SU-DHL-6 (cell line): ENCODE results near the gene MMP15.

Experiments
- H2AFZ ChIP-seq: fragments of 200-600 bp; sonication (generic); 2 replicates; pipeline ENCODE4 v1.6.1; 2014; ENCODE audit warnings: low read depth, mild to moderate bottlenecking, moderate library complexity, mixed read lengths, antibody characterized with exemption, low read length; ENCODE audit not compliant: severe bottlenecking
- H3F3A ChIP-seq: fragments of 200-600 bp; shearing (Covaris generic); 2 replicates; pipeline ENCODE4 v1.6.0; 2016; ENCODE audit warnings: antibody characterized with exemption, mild to moderate bottlenecking; ENCODE audit not compliant: insufficient read depth
- H3K27ac ChIP-seq: fragments of 200-600 bp; sonication (generic); 2 replicates; pipeline ENCODE4 v1.5.1; 2016; ENCODE audit warnings: low read depth, mild to moderate bottlenecking, low read length, moderate library complexity, mixed read lengths
- H3K27me3 ChIP-seq: fragments of 200-600 bp; sonication (generic), shearing (Covaris generic); 2 replicates; pipeline ENCODE4 v1.6.0; 2014; ENCODE audit warnings: mild to moderate bottlenecking, low read length
- H3K36me3 ChIP-seq: fragments of 200-600 bp; sonication (generic); 2 replicates; pipeline ENCODE4 v1.6.1; 2014; ENCODE audit warnings: mild to moderate bottlenecking, low read length, mixed read lengths
- H3K4me2 ChIP-seq: fragments of 300-600, 200-600 bp; shearing (Covaris generic), sonication (generic); 2 replicates; pipeline ENCODE4 v1.6.0; 2014; ENCODE audit warnings: low read length, low read depth, mild to moderate bottlenecking; ENCODE audit not compliant: poor library complexity, severe bottlenecking
- H3K4me3 ChIP-seq: fragments of 200-600 bp; sonication (generic); 2 replicates; pipeline ENCODE4 v1.5.1; 2014; ENCODE audit warnings: antibody characterized with exemption, low read length, mild to moderate bottlenecking, mixed read lengths; ENCODE audit not compliant: insufficient read depth, poor library complexity, severe bottlenecking
- H3K79me2 ChIP-seq: fragments of 200-600 bp; sonication (generic); 2 replicates; pipeline ENCODE4 v1.6.1; 2014; ENCODE audit warnings: mild to moderate bottlenecking, low read length, moderate library complexity; ENCODE audit not compliant: insufficient read depth
- H3K9ac ChIP-seq: fragments of 200-600 bp; sonication (generic); 2 replicates; pipeline ENCODE4 v1.7.0; 2014; ENCODE audit warnings: mild to moderate bottlenecking, low read length
- H3K9me2 ChIP-seq: fragments of 200-600 bp; sonication (generic); replicated peaks from 2 replicates; pipeline ENCODE4 v1.6.1; 2014; ENCODE audit warnings: low read length; ENCODE audit not compliant: insufficient read depth
- H3K9me3 ChIP-seq: fragments of 200-600 bp; sonication (generic); 2 replicates; pipeline ENCODE4 v1.6.1; 2014; ENCODE audit warnings: low read length, mixed read lengths; ENCODE audit not compliant: insufficient read depth
- H4K20me1 ChIP-seq: fragments of 200-600 bp; sonication (generic); 2 replicates; pipeline ENCODE4 v1.6.1; 2014; ENCODE audit warnings: low read depth, mild to moderate bottlenecking, antibody characterized with exemption, low read length, moderate library complexity, mixed read lengths
- EZH2phosphoT487 ChIP-seq: fragments of 200-600 bp; sonication (generic), shearing (Covaris generic); conservative IDR thresholded peaks from 2 replicates; pipeline ENCODE4 v1.6.1; 2018; ENCODE audit warnings: mild to moderate bottlenecking, antibody characterized with exemption, low read length, moderate library complexity, mixed read lengths
- TF ChIP-seq, protein P1 (sequence below): fragments of 200-600 bp; sonication (generic); IDR thresholded peaks from one replicate; pipeline ENCODE4 v1.5.1; 2017; ENCODE audit warnings: antibody characterized with exemption, mild to moderate bottlenecking, low read length, moderate library complexity; ENCODE audit not compliant: insufficient read depth, poor library complexity, severe bottlenecking

Gene MMP15

DNA sequence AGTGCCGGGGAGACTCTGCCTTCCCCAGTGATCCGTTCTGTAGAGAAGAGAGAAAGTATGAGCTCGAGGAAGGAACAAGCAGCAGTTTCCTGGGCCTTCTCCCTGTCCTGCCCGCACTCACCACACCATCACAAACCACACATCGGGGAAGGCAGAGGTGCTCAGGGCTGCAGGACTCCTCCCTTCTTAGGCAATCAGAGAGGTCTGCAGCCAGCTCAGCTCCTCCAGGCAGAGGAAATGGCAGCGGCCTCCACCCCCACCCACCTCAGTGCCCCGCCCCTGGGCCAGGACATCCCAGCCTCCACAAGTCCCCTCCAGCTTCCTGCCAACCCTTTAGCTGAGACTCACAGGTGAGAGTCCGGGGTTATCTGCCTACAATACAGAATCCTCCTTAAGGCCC is 27.1 kb upstream of the MMP15 start:
- no peaks in the 10 kb centered on the region for H3K9me2 ChIP-seq
- no peak for TF ChIP-seq EZH2phosphoT487
- TF ChIP-seq, protein P1, sequence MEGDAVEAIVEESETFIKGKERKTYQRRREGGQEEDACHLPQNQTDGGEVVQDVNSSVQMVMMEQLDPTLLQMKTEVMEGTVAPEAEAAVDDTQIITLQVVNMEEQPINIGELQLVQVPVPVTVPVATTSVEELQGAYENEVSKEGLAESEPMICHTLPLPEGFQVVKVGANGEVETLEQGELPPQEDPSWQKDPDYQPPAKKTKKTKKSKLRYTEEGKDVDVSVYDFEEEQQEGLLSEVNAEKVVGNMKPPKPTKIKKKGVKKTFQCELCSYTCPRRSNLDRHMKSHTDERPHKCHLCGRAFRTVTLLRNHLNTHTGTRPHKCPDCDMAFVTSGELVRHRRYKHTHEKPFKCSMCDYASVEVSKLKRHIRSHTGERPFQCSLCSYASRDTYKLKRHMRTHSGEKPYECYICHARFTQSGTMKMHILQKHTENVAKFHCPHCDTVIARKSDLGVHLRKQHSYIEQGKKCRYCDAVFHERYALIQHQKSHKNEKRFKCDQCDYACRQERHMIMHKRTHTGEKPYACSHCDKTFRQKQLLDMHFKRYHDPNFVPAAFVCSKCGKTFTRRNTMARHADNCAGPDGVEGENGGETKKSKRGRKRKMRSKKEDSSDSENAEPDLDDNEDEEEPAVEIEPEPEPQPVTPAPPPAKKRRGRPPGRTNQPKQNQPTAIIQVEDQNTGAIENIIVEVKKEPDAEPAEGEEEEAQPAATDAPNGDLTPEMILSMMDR = no peak
- peaks cover 9% of the 10 kb centered on the region for H3F3A ChIP-seq
- no peaks in the 10 kb centered on the region for H4K20me1 ChIP-seq
- no peaks in the 10 kb centered on the region for H3K27me3 ChIP-seq
- no peak overlapping the region for H2AFZ ChIP-seq
- no peaks in the 10 kb centered on the region for H3K36me3 ChIP-seq
- no peak overlapping the region for H3K9ac ChIP-seq
- no peaks in the 10 kb centered on the region for H3K9me3 ChIP-seq
- no peak overlapping the region for H3K27ac ChIP-seq
- H3K79me2 ChIP-seq = no peaks in the 10 kb centered on the region
- H3K4me2 ChIP-seq = no peak overlapping the region
- no peak overlapping the region for H3K4me3 ChIP-seq

- Histone ChIP-seq H3K9ac (peak overlapping the region; percentile 83; the same call in 1 of the 2 replicates), H3K4me3 (no peak overlapping the region)
These were observed 26.6 kb upstream of the MMP15 start for GRCh38 chr16:57998992-57999365.

GRCh38 chr16:57999366-57999970 is 26.1 kb upstream of the MMP15 start:
- Histone ChIP-seq H3K9ac (peak overlapping the region; percentile 83), H3K36me3 (no peaks in the 10 kb centered on the region), H3K9me2 (no peaks in the 10 kb centered on the region), H3K27me3 (no peaks in the 10 kb centered on the region), H3F3A (peaks cover 15% of the 10 kb centered on the region), H3K4me3 (peak overlapping the region; percentile 80), H3K9me3 (no peaks in the 10 kb centered on the region), H3K27ac (peak overlapping the region; percentile 67), H3K79me2 (no peaks in the 10 kb centered on the region), H4K20me1 (no peaks in the 10 kb centered on the region), H2AFZ (peak overlapping the region; percentile 82), H3K4me2 (peak overlapping the region; percentile 95)
- no peak for TF ChIP-seq EZH2phosphoT487
- TF ChIP-seq, protein P1 = no peak

More at GRCh38 chr16:57998992-57999365, 26.6 kb upstream of the MMP15 start:
- TF ChIP-seq, protein P1 = no peak
- no peak for TF ChIP-seq EZH2phosphoT487
- Histone ChIP-seq H3K36me3 (no peaks in the 10 kb centered on the region), H2AFZ (no peak overlapping the region), H4K20me1 (no peaks in the 10 kb centered on the region), H3F3A (peaks cover 10% of the 10 kb centered on the region), H3K27me3 (no peaks in the 10 kb centered on the region), H3K9me3 (no peaks in the 10 kb centered on the region), H3K79me2 (no peaks in the 10 kb centered on the region), H3K27ac (no peak overlapping the region), H3K9me2 (no peaks in the 10 kb centered on the region), H3K4me2 (peak overlapping the region; percentile 95)
